GM10266 (cell line): ENCODE measurements around the gene SARDH.

Experiments
- DNase-seq: peaks from one replicate; pipeline ENCODE4 v3.0.0; 2012; ENCODE audit errors: extremely low spot score
- CTCF ChIP-seq: IDR thresholded peaks from 2 replicates; pipeline ENCODE4 v1.5.1; 2012; ENCODE audit warnings: mild to moderate bottlenecking, low read depth; ENCODE audit not compliant: control insufficient read depth, insufficient read depth; ENCODE audit errors: missing control alignments

SARDH gene

DNA sequence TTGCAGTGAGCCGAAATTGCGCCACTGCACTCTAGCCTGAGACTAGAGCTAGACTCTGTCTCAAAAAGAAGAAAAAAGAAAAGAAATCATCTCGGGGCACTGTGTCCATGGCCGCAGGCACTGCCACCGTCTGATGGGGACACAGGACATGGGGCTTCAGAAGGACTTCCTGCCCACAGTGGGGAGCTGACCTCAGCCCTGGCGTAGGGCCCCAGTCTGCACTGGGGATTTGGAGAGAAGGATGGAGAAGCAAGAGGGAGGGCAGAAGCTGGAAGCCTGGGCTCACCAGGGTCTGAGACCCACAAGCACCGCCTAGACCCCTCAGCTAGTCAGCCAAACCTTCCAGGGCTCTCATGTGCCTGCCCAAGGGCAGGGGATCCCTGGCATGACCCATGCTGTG lies 4.1 kb upstream of the SARDH start:
- DNase-seq = no peak
- TF ChIP-seq CTCF = no peak

GRCh38 chr9:133741716-133742115 lies 3.6 kb upstream of the SARDH start:
- no peak for TF ChIP-seq CTCF
- DNase-seq = no peak

DNA sequence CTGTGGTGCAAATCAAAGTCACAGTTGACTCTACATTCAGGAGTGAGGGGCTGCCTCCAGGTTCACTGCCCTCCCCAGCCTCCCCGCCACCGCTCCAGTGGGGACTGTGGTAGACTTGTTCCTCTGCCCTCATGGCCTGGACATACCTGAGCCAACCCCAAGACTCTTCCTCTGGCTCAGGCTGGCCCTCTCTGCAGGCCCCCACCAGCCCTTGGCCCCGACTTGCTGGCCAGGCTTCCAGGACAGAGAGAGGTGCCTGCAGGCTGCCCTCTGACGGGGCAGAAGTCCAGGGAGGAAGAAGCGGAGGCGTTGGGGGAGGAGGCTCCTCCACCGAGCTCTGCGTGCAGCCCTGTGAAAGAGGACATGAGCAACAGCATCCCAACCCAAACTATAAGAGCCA lies 2.8 kb upstream of the SARDH start:
- no peak for TF ChIP-seq CTCF
- no peak for DNase-seq

DNA sequence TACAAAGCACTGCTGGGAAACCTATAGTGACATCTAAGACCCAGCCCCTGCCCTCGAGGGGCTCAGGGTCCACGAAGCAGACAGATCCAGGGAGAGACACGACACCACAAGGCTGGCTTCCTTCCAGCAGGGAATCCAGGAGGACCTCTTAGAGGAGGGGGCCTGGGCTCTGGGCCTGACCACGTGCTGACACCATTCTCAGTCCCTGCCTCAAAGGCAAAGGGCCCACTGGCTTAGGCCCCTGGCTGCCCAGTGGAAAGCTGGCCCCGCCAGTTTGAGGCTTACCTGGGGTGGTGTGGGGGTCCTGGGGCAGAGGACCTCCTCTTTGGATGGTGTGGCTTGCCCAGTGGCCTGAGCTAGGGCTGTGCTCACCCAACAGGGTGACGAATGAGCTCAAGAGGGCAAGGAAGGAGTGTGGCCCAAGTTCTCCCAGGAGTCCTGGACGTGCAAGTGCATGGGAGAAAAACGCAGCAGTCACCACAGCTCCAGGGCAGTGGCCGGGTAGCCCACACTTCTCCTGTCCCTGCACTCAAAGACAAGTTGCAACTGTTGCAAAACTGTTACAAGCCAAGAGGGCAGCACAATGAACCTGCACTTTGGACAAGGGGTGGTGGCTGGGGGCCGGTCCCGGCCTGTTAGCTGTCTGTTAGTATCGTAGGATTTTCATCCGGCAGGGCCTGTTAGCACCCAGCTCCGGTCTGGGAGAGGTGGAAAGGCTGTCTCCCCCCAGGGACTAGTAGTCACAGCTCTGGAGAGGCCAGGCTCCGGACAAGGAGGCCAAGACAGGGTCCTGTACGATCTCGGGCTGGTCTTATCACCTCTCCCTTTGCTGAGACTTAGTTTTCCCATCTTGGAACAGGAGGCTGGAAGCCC lies 1.5 kb upstream of the SARDH start:
- TF ChIP-seq CTCF = no peak
- no peak for DNase-seq

DNA sequence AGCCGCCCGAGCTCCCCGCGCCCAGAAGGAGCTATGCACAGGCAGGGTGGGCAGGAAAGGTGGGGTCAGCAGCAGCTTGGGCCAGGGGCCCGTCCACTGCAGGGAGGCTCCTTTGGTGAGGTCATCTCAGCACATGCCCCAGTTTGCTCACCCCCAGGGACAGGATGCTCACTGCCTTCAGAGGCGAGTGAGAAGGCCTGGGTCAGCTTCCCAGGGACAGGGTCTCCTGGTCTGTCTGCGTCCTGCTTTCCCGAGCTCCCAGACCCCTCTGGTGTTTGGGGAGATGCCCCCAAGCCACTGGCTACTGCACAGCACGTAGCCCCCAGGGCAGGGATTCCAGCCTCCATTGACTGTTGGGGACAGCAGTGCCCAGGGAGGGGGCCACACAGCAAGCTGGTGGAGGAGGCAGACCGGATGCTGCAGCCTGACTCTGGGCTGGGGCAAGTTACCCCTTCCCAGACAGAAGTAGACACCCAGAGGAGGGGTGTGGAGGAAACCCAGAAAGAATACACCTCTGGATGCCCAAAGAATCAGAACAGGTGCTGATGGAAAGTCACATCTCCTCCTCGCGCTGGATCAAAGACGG lies 581 bp upstream of the SARDH start:
- DNase-seq = no peak
- TF ChIP-seq CTCF = no peak

- DNase-seq = no peak
- TF ChIP-seq CTCF = no peak
Observed at GRCh38 chr9:133737071-133737773, 930 bp downstream of the SARDH start.
